CD4-positive, alpha-beta T cell treated with Interleukin-2 at 100 ng/mL for 4 hours (primary cell): ENCODE measurements around the gene TPSB2.
"Not testable (repeated sequence)": the region's sequence is repeated elsewhere in the genome, so short reads cannot be mapped to it uniquely, and the experiment has no call there.

Experiments
- DNase-seq: peaks from one replicate; pipeline ENCODE4 v3.0.0-alpha.2; 2020; ENCODE audit warnings: low spot score

TPSB2 gene

DNA sequence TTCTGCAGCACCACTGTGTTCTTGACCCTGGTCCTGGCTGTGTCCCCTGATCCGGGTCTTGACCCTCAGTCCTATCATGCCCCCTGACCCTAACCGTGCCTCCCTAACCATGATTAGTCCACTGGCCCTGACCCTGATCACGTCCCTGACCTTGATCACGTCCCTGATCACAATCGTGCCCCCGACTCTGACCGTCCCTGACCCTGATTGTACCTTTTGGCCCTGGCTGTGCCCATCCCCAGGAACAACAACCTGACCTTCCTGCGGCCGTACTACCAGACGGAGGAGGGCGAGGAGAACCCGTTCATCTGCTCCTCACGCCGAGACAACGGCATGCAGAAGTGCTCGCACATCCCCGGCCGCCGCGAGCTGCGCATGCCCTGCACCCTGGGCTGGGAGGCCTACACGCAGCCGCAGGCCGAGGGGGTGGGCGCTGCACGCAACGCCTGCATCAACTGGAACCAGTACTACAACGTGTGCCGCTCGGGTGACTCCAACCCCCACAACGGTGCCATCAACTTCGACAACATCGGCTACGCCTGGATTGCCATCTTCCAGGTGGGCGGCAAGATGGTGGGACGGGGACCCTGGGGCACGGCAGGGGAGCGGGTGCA lies 29.9 kb downstream of the TPSB2 start:
- no peak for DNase-seq

- no peak for DNase-seq
These were observed 30.5 kb downstream of the TPSB2 start for GRCh38 chr16:1199347-1200013.

DNA sequence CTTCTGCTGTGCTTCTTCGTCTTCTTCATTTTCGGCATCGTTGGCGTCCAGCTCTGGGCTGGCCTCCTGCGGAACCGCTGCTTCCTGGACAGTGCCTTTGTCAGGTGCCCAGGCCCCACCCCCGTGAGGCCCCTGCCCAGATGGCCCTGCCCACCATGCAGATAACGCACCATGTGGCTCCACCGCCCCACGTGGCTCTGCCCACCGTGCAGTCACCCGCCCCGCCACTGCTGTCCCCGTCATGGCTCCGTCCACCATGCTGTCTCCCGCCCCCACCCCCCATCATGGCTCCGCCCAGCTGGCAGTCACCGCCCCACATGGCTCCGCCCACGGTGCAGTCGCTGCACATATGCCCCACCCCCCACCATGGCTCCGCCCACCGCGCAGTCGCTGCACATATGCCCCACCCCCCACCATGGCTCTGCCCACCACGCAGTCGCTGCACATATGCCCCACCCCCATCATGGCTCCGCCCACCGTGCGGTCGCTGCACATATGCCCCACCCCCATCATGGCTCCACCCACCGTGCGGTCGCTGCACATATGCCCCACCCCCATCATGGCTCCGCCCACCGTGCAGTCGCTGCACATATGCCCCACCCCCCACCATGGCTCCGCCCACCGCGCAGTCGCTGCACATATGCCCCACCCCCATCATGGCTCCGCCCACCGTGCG lies 31.2 kb downstream of the TPSB2 start:
- DNase-seq: not testable (repeated sequence)

DNA sequence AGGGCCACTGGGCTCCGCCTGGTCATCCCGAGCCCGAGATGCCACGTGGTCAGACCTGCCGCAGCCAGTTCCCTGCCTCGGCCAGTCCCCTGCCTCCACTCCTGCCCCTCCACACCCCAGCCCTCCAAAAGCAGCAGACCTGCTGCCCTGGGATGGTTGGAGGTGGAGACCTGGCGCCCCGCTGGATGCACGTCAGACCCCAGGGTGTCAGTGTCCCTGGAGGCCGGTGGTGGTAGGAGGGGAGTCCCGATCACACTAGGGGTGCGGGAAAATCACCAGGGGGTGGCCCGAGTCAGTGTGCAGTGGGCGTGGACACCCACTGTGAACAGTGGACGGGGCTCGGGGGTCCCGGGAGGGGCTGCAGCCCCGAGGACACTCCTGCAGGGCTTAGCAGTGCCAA lies 31.8 kb downstream of the TPSB2 start:
- no peak for DNase-seq

- DNase-seq: no peak
These were observed 32.6 kb downstream of the TPSB2 start for GRCh38 chr16:1197237-1197866.

- no peak for DNase-seq
These were observed 33.5 kb downstream of the TPSB2 start for GRCh38 chr16:1196494-1196893.

GRCh38 chr16:1195393-1195666 lies 34.7 kb downstream of the TPSB2 start:
- no peak for DNase-seq

GRCh38 chr16:1194665-1195392 lies 35.2 kb downstream of the TPSB2 start:
- no peak for DNase-seq

DNA sequence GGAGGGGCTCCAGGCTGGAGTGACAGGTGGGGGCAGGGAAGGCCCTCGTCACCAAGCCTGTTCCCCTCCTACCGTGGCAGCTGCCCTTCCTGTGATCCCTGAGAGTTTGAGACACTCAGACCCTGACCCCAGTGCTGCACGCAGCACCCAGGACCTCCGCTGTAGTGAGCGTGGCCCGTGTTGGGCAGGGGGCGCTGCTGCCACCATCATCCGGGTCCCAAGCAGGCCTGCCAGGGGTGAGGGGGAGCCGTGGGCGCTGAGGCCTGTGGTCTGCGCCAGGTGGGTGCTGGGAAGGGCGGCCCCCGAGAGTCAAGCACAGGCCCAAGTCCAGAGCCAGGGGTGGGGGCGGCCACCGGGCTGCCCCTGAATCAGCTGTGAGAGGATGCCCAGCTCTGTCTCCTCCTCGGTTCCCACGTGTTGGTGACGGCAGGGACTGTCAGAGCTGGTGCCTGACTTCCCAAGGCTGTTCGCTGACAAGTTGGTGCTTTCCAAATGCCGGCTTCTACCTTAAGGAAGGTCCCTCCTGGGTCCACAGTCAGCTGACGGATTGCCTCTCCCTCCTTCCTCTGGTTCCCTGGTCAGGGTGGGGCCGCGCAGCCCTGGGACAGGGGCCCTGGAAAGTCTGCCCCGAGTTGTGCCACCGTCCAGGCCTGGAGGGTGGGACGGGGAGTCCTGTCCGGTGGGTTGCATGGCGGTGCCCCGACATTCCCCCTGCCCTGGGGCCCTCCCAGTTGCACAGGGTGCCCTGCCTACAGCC lies 36.0 kb downstream of the TPSB2 start:
- DNase-seq: no peak

GRCh38 chr16:1193143-1193824 lies 36.7 kb downstream of the TPSB2 start:
- no peak for DNase-seq

- no peak for DNase-seq
These were observed 37.5 kb downstream of the TPSB2 start for GRCh38 chr16:1192384-1193073.

GRCh38 chr16:1190789-1191188 lies 39.2 kb downstream of the TPSB2 start:
- not testable (repeated sequence) for DNase-seq

DNA sequence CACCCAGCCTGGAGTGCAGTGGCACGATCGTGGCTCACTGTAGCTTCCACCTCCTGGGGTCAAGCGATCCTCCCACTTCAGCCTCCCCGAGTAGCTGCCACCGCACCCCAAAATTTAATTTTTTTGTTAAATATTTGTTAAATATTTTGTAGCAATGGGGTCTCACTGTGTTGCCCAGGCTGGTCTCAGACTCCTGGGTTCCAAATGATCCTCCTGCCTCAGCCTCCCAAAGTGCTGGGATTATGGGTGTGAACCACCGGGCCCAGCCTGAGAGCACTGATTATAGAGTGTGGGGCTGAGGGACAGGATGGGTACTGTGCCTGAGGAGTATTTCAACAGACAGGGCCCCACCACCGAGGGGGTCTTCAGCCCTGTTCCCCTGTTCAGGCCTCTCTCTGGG lies 40.5 kb downstream of the TPSB2 start:
- no peak for DNase-seq

DNA sequence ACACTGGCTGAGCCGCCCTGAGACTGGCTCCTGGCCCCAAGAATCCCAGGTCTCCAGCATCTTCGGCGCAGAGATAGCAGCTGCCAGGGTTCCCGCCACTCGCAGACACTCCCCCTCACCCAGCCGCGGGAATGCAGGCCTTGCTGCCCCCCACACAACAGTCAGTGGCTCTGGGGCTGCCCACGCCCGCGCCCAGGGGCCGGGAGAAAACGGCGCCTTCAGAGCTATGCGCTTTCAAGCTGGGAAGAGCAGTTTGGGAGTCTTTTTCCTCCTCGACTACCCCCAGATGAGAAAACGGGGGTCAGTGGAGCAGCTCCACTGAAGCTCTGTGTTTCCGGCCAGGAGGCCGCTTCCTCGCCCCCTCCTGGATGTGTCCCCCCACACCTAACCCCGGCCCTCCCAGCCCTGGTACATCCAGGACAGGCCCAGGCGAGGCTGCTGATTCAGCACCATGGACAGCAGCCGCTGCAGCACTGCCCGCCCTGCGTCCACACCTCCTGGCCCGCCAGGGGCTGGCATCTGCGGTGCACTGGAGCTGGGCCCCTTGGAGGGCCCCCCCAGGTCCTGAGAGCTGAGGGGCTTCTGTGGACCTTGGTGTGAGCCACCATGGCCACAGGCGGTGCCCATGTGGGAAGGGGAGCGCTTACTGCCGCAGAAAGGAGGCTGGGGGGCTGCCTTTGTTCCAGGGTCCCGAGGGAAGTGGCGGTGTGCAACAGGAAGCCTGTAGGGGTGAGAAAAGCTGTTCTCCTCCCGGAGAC lies 41.4 kb downstream of the TPSB2 start:
- peak; percentile 17 for DNase-seq

GRCh38 chr16:1185460-1186207 lies 44.4 kb downstream of the TPSB2 start:
- not testable (repeated sequence) for DNase-seq

DNA sequence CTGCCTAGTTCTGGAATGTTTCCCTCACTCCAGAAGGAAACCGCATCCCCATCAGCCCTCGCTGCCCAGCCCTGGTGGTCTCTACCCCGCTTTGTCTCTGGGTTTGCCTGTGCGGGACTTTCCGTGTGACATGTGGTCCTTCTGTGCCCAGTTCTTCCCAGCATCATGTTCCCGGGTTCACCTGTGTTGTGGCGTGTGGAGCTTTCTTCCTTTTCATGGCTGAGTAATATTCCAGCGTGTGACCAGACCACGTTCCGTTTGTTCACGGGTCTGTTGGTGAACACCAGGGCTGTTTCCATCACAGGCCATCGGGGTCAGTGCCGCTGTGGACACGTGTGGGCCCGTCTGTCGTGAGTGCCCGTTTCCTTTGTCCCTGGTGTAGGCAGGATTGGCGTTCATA lies 45.0 kb downstream of the TPSB2 start:
- DNase-seq: no peak

GRCh38 chr16:1184156-1184868 lies 45.7 kb downstream of the TPSB2 start:
- DNase-seq: no peak
